ENCODE data around the gene RAD51B.

The RAD51B gene

GRCh38 chr14:68552075-68552474, 732.5 kb downstream of the RAD51B start:
- FAIRE-seq (no peak), DNase-seq (ENCODE audit: extremely low spot score, insufficient read length, low read depth) (no peak)

DNA sequence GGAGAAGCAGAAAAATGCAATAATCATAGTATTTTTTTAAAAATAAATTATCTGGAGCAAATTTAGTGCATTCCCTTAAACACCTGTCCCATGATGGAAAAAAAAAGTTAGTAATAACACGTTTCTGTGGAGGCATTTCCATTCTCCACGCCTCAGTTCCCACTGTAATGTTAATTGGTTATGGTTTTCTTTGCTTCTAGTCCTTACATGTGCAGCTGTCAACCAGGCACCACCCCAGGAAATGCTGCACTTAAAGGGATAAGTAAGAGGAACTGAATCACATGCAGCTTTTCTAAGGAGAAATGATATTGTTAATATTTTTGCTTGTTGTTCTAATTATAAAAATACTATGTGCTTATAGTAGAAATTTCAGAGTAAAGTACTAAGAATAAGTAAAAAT, 733.0 kb downstream of the RAD51B start:
- DNase-seq (ENCODE audit: extremely low spot score, insufficient read length, low read depth) (no peak), FAIRE-seq (no peak)

DNA sequence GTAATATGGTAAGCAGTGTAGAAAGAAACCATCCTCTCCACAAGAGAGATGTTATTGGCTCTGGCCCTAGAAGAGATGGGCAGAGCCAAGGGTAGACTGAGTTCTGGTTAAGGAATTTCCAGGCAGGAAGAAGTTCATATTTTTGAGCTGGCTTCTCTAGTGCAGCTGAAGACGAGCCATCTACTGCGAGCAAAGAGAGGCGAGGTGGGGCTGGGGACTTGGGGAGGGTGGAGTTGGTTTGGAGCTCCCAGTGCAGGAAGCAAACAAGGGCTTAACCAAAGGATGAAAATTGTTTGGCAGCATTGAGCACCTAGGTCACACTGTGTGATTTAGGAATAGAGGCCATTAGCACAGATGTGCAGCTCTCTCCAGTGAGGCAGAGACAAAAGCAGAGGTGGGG, 733.7 kb downstream of the RAD51B start:
- FAIRE-seq, result no peak
- no peak for DNase-seq (ENCODE audit: extremely low spot score, insufficient read length, low read depth)

GRCh38 chr14:68554231-68554630, 734.7 kb downstream of the RAD51B start:
- DNase-seq (ENCODE audit: extremely low spot score, insufficient read length, low read depth) (no peak), FAIRE-seq (peak; percentile 67)

DNA sequence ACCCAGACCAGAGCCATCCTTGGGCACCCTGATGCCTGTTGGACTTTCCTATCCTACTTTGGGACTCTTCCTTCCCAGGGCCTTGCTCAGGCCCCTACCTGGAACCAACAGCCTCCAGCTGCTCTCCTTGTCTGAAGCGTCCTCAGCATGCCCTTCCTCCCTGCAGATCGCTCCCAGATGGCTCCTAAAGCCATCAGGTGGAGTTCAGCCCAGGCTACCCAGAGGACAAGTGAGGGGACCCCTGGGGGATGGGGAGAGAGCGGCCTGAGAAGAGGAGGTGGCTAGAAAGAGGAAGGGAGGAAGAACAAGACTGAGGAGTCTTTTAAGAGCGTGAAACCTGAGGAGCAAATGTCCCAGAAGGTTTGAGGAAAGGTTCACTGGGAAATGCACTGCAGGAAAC, 736.7 kb downstream of the RAD51B start:
- DNase-seq (ENCODE audit: extremely low spot score, insufficient read length, low read depth) (no peak), FAIRE-seq (no peak)

DNA sequence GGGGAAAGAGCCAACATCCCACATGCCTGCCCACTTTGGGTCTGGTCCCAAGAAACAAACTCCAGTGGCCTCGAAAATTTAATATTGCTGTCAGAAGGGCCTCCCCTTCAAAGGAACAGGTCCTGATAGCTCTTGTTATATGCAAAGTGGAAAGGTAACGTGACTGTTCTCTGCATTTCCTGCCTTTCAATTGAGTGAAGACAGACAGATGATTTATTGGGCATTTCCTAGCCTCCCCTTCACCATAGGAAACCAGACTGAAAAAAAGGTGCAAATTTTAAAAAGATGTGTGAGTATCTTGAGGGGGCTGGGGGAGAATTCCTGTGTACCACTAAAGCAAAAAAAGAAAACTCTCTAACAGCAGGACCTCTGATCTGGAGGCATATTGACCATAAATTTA, 738.1 kb downstream of the RAD51B start:
- FAIRE-seq (no peak), DNase-seq (ENCODE audit: extremely low spot score, insufficient read length, low read depth) (no peak)

DNA sequence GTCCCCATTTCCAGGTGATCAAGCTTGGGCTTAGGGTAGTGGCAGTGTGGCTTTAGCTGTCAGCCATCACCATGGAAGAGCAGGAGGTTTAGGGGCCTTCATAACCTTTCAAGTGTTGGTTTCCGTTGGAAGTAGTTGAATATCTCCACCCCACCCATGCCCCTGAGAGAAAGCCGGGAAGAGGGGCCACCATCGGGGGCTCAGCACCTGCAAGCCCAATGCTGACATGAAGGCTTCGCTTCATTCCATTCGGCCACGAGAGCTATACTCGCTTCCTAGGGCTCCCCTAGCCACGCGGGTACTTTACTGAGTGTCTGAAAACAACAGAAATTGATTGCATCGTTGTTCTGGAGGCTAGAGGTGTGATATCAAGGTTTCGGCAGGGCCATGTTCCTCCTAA, 738.5 kb downstream of the RAD51B start:
- DNase-seq (ENCODE audit: extremely low spot score, insufficient read length, low read depth) (no peak), FAIRE-seq (no peak)

- DNase-seq (ENCODE audit: extremely low spot score, insufficient read length, low read depth), result no peak
- no peak for FAIRE-seq
Observed at GRCh38 chr14:68559949-68560348, 740.4 kb downstream of the RAD51B start.

DNA sequence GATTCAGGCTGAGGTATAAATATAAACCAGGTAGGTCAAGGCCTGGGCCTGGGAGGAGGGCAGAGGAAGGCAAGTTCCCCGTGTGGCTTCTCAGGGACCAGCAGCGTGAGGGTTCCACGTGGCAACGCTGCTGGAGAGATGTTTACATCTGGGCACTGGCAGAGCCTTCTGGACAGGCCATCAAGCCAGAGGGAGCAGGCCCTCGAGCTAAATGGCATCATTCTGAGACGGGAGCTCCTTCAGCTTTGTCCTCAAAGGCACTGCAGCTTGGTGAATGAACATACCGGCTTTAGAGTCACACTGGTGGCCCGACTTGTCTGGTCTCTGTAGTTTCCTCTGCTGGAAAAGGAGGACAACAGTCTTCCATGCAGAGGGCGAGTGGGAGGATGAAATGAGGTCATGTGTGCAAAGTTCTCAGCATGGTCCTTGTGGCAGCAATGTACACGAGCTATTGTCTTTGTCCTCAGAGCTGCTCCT, 742.0 kb downstream of the RAD51B start:
- no peak for DNase-seq (ENCODE audit: extremely low spot score, insufficient read length, low read depth)
- no peak for FAIRE-seq

GRCh38 chr14:68562911-68563250, 743.3 kb downstream of the RAD51B start:
- no peak for FAIRE-seq

GRCh38 chr14:68563251-68564131, 743.9 kb downstream of the RAD51B start:
- DNase-seq (ENCODE audit: extremely low spot score, insufficient read length, low read depth) (no peak), FAIRE-seq (no peak)

More at GRCh38 chr14:68562911-68563250, 743.3 kb downstream of the RAD51B start:
- no peak for DNase-seq (ENCODE audit: extremely low spot score, insufficient read length, low read depth)

DNA sequence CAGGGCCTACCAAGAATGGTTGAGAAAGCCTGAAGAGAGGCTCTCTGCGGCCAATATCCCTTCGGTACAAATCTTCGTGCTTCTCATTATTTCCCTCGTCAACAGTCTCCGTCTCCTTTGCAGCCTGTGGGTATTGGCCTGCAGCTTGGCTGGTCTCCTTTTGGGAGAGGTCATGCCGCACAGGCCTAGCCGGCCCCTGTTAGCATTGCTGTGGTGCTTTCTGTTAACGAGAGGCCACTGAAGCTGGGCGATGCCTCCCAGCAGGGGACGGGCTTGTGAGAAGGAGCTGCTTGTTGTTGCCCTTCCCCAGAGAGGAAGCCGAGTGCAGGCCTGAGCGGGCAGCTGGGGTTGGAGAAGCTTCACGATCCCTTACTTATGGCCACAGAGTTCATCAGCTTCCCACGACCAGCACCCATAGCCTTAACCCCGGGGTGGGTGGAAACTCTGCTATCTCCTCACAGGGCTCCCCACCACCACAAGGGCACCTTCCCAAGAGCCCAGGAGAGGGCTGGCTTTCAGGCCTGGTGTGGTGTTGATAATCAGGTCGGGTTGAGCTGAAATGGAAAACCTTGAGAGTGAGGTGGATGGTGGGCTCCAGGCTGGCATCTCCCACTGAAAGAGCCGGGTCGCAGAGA, 744.7 kb downstream of the RAD51B start:
- FAIRE-seq, result no peak
- DNase-seq (ENCODE audit: extremely low spot score, insufficient read length, low read depth), result no peak

GRCh38 chr14:68564826-68565759, 745.5 kb downstream of the RAD51B start:
- no peak for FAIRE-seq
- DNase-seq (ENCODE audit: extremely low spot score, insufficient read length, low read depth), result no peak

DNA sequence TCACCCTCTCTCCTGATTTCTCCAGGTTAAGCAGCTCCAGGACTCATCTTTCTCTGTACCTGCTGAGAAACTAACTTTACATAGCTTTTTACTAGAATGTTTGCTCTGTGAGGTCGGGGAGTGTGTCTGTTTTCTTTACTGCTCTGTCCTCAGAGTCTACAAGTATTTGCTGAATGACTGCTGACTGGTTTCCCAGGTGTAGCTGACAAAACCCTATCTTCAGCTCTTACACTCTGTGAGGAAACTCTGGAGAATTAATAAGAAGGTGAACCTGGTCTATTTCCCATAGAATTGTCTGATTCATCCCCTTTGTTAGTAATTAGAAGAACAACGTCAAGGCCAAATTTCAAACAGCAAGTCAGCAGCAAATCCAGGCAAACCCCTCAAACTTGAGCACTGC, 746.5 kb downstream of the RAD51B start:
- no peak for FAIRE-seq
- no peak for DNase-seq (ENCODE audit: extremely low spot score, insufficient read length, low read depth)

GRCh38 chr14:68568907-68569897, 749.6 kb downstream of the RAD51B start:
- FAIRE-seq, result no peak
- no peak for DNase-seq (ENCODE audit: extremely low spot score, insufficient read length, low read depth)

DNA sequence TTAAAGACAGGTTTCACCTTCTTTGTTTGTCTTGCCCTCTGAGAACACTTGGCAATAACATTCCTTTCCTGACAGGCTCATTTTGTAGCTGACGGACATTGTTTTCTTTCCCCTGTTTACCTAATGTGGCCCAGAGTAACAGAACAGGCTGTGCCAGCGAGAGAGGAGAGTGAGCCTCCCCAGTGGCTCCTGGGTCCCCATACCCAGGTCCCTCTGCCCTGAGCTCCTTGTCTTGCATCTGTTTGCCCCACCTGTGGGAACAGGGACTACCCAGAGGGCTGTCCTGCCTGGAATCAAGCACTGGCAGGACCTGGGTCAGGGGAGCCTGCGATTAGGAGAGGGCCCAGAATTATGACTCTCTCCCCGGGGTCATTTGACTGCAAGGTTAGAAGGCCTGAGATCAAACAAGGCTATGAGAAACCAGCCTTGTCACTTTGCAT, 750.4 kb downstream of the RAD51B start:
- FAIRE-seq, result no peak
- DNase-seq (ENCODE audit: extremely low spot score, insufficient read length, low read depth), result no peak

GRCh38 chr14:68571114-68571591, 751.6 kb downstream of the RAD51B start:
- FAIRE-seq (no peak), DNase-seq (ENCODE audit: extremely low spot score, insufficient read length, low read depth) (no peak)

- DNase-seq (ENCODE audit: extremely low spot score, insufficient read length, low read depth), result no peak
- FAIRE-seq, result no peak
Observed at GRCh38 chr14:68571928-68572525, 752.4 kb downstream of the RAD51B start.

- no peak for DNase-seq (ENCODE audit: extremely low spot score, insufficient read length, low read depth)
- FAIRE-seq, result no peak
Observed at GRCh38 chr14:68573126-68573525, 753.5 kb downstream of the RAD51B start.

All from GM18507 (cell line).